ENCODE data around the gene FEN1.

The FEN1 gene

DNA sequence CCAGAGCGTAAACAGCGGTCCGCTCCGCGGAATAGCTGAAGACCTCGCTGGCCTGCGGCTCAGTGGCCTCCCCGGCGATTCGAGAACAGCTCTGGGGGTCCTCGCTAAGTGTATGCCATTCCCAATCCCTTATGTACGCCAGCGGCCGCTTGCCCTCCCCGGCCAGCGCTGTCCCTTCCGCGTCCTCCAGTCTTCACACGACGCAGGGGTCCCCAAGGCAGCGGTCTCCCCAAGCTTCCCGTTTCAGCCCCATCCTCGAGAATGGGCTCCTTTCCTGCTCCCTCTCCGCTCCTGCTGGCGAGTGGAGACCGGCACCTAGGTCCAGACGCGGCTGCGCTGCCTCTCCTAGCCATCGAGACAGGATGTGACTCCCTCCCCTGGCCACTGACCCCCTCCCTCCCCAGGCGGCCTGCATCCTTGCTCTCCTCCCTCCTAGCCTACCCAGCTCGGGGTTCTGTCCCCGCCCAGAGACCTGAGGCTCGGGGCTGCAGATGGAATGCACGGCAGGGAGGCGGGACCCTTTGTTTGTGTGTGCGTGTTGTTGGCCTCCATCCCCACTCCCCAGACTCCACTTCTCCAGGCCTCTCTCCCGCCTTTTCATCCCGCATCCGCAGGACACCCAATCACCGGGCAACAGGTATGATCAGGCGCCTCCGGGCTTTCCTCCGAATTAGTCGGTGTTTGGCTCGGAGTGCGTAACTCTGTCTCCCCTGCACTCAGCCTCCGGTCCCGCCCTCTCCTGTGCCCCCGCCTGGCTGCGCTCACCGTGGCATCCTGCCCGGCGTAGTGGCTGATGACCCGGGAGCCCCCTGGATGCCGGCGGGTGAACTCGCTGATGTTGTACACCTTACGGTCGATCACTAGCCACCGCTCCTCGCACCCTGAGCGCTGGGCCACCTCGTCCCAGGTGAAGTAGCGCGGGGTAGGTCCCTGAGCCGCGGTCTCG is 23.4 kb downstream of the FEN1 start:
- DNase-seq, result peak in 43 of 56 donors; percentile 33 to 81 (median 66)

DNA sequence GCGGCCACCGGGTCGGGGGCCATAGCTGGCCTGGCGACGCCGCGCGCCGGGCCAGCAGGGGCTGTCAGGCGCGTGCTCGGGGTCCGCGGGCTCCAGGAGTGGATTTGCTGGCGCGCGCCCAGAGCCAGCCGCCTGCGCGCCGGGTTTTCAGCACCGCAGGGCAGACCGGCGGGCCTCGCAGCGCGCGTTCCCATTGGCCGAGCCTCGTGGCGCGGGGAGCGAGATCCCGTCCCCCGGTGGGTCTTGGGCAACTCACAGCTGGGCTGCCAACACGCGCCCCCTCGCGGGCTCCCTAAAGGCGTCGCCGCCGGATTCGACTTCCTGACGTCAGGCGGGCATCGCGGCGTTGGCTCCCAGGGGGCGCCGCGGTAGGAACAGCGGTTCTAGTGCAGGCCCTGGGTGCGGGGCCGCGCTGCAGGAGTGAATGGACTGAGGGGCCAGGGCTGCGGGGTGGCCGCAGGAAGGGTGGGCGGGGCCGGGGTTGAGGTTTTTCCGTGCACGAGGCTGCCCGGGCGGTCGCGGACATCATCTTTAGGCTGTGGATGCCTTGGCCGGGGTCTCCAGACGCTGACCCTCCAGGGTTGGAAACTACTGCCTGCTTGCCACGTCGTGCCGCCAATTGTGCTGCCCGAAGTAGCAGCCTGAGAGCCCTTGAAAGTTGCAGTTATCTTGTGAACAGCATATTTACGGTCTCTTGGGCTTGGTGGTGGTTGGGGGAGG is 24.2 kb downstream of the FEN1 start, which contains the start of gene FADS1:
FADS1 (minus strand) TSS at position 268 of the 720 bp plus-strand sequence; CDS start at position 194, 74 bp downstream.
- DNase-seq, result peak in 55 of 56 donors; percentile 44 to 97 (median 88)

DNA sequence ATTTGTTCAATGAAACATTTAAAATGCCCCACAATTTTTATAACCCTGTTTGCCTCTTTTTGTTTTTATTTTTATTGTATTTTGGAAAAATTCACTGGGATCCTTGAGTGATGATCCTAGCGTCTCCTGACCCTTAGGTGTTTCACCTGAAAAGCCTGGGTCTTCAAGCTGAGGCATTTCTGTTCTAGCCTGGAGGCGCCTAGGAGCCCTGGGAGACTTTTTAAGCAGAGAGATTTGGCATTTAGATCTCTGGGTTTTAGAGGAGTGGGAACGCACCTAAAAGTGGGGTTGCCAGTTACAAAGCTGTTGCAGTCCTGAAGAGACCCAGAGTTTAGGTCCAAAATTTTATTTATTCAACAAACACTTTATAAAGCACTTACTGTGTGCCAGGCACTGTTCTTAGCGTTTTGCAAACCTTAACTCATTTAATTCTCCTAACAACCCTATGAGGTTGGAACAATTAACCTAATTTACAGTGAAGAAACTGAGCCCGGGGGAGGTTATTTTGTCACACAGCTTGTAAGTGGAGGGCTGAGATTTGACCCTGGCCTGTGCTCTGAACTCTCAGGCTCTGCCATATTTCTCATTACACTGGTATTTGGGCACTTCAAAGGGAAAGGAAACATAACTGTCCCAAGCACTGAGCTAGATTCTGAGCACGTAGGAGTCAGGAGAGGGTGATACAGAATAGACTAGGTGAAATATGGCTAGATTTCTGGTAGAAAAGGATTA is 24.9 kb downstream of the FEN1 start:
- no peak for DNase-seq

DNA sequence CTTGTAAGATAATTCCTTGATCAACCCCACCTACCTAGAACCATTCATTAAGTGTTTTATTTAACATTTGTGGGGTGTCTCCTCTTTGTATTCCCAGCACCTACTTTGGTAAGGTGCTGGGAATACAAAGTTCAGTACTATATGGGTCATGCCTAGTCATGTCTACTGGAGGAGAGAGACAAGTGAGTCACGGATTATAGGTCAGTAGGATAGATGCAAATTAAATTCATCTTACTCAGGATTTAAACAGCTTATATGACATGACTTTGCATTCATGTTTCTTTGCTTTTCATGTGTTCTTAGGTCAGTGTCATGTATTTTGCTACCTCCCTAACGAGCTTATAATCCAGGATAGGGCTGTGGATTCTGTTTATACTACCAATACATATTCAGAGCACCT is 27.5 kb downstream of the FEN1 start:
- DNase-seq, result no peak

DNA sequence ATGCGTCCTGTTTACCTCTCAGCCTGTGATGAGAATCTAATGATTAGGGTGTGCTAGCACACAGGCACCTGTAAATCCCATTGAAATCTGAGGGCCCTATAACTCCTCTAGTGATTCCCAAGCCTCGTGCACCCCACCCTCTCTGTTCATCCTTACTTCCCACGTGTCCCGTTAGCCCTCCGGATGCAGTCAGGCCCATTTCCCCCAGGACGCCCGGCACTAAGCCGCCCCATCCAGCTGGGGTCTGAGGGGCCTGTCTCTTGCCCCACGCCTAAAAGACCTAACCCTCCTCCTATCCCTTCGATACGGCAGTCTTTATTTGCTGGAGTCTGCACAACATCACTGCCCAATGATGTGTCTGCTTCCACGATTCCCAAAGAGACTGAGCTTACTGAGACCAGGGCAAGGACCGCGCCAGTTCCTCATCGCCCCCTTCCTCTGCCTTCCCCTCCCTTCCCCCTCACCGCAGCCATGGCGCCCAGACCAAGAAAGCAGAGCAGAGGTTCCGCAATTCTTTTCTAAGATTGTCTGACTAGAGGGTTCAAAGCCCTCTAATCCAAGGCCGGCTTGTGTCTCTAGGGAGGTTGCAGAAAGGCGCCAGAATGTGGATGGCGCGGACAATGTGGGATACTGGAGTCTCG is 34.3 kb downstream of the FEN1 start:
- DNase-seq, result peak in 11 of 56 donors; percentile 35 to 72 (median 52)

DNA sequence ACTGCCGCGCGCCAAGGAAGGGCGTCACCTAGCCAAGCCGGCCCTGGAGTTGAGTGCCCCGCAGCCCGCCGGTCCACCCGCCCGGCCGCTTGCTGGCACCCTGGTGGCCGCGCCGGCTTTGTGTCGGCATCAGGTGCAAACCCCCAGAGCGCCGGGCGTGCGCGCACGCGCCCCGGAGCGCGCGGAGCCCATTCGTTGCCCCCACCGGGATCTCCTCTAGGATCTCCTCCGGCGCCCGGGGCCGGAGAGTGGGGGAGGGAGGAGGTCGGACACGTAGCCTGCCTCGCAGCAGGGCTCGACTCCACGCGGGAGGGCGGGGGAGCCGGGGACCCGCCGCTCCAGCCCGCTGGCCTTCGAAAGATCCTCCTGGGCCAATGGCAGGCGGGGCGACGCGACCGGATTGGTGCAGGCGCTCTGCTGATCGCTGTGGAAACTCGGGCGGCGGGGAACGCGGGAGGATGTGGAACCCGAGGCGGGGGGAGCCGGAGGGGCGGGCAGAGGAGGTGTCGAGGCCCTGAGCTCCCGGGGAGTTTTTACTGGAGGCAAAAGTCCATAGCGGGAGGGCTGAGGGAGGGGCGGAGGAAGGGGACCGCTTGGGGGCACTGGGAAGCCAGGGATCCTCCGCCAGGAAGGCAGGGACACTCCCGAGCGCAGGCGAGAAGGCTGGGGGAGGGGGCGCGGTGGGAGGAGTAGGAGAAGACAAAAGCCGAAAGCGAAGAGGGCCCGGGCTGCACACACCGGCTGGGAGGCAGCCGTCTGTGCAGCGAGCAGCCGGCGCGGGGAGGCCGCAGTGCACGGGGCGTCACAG is 35.1 kb downstream of the FEN1 start, which contains the start of gene FADS2:
FADS2 (plus strand) TSS at position 730 of the 808 bp plus-strand sequence. CDS start 91 bp downstream, outside the sequence.
- DNase-seq, result peak; percentile 50 to 98 (median 92)

DNA sequence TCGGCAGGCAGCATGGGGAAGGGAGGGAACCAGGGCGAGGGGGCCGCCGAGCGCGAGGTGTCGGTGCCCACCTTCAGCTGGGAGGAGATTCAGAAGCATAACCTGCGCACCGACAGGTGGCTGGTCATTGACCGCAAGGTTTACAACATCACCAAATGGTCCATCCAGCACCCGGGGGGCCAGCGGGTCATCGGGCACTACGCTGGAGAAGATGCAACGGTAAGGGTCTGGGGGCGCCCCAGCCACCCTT is 35.6 kb downstream of the FEN1 start:
- DNase-seq, result no peak

DNA sequence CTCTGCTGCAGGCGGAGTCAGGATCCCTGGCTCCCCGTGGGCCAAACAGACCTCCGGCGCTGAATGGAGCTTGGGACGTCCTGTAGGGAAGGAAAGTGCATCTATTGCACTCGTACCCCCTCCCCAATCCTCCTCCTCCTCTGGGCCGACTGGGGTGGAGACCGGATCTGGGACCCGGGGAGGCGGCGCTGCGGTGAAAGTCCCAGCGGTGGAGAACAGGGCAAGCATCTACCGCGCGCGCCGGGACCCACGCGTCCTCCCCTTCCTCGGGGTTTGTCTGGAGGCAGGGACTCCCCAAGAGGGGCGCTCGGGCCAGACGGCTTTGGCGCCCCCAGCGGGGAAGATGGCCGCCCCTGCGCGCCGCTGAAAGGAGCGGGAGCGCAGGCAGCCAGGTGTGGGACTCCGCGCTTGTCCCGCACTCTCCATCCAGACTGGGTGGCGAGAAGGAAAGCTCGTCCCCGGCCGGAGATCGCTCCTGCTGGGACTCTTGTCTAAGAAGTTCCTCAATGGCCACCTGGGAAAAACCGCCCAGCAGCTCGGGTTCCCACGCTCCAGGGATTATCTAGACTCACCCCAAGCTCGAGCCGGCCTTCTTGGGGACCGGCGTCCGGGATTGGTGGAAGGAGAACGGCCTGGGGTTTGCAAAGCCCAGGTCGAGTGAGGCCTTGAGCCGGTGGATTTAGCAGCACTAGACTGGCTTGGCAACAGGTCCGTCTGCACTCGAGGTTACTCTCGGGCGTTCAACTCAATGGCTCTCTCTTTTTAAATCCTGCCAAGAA is 36.1 kb downstream of the FEN1 start:
- DNase-seq, result peak in 31 of 56 donors; percentile 14 to 66 (median 42)

DNA sequence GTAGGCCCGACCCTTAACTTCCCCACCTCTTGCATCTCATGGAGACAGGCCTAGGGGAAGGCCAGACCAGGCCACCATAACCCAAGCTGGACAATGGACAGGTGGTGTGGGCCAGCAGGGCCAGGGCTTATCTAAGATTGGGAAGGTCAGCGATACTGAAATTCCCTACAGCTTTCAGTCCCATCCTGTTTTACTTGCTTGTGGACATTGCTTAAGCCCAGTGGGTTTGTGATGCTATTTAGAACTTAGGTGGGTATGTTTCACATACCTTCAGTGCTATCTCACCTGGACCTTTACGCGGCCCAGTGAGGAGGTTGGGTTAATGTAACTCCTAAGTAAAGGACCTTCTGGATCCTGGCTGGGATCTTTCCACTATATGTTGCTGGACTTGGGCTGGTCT is 37.1 kb downstream of the FEN1 start:
- DNase-seq, result no peak

DNA sequence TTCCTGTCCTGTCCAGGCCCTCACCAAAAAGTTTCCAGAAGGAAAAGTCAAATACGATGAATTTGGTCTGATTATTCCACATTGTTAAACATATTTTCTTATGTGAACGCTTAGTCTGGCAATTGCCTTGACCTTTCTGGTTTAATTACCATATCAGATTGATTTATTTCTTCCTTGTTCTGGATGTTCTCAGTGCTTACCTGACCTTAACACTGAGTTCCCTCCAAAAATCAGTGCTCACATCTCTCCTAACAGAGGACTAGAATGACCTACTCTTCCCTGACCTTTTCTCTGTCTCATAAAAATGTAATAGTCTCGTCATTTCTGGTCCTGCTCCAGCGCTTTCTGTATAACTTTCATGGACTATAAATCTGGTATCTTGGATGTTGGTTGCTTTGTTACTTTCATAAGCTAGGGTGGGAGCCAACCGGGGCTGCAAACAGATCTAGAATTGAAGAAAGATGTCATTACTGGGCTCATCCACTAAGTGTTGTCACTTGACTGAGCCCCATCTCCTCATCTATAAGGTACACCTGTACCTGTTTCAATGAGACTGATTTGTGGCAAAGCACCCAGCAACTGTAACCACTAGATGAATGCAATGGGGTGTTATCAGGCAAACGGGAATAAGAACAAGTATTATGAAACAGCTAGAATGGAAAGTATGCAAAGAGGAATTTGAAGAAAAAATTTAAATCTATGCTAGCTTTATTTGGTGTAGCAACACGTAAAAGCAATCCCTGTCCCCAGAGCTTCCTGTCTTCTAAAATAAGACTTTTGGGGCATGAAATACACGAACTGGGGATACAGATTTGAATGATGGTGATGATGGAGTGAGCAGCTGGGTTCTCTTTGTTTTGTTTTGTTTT is 37.8 kb downstream of the FEN1 start:
- peak in 1 of 56 donors; percentile 2 for DNase-seq

DNA sequence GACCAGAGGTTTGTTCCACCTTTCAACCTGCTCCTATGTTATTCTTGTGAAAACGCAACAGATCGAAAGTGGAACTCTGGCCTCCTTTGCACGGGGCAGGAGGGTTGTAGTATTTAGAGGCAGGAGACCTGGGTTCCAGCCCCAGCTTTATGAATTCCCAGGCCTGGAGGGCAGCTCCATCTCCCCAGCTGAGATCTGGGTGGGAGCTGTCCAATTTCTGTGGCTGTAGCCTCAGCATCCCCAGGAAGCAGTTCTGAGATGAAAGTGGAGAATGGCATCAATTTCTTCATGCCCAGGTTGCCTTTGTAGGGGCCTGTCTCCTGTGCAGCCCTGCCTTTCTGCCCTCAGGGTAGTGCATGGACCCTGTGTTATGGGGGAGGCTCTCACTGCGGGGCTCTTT is 39.5 kb downstream of the FEN1 start:
- DNase-seq, result no peak

DNA sequence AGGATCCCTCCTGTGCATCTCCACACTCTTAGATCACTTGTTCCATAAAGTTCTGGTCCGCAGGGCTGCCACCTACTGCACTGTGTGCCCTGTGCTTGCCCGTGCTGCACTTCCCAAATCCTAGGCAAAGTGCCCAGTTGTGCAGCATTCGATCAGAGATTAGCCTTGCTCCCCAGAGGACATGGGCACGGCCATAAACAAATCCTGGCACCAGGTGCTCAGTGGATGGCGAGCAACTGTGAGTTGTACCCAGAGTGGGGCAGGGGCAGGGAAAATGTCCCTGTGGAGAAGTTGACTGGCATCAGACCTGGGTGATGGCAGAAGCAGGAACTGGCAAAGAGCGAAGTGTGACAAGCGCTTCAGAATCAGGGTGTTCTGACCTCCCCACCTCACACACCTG is 40.0 kb downstream of the FEN1 start:
- no peak for DNase-seq

DNA sequence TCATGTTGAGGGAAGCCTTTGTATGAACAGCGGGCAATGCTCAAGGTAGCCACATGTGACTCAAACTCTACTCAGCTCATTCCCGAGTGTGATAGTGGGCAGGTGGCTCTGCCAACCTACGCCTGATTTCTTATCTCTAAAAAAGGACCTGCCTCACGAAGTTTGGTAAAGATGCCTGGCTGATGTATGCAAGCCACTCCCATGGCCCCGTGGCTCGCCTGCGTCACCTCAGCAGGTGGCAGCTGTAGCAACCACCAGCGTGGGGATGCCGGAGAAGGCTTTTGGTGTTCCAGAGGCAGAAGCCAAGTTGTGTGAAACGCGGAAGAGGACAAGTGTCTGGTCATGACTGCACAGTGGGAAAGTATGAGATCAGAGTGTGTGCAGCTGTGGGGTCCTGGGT is 40.8 kb downstream of the FEN1 start:
- DNase-seq, result peak in 5 of 56 donors; percentile 7 to 28 (median 18)

DNA sequence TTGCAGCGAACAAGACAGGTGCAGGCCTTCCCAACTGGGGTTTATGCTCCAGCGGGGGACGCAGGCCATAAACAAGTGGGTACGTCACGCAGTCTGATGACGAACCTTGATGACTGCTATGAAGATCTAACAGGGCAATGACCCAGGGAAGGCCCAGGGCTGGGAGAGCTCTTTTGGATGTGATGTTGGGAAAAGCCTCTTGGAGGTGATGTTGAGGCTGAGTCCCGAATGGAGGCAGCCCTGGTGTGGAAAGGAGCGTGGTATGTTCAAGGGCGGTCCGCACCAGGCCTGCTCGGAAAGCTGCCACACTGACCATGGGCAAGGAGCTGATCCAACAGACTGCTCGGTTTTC is 41.2 kb downstream of the FEN1 start:
- DNase-seq, result no peak

DNA sequence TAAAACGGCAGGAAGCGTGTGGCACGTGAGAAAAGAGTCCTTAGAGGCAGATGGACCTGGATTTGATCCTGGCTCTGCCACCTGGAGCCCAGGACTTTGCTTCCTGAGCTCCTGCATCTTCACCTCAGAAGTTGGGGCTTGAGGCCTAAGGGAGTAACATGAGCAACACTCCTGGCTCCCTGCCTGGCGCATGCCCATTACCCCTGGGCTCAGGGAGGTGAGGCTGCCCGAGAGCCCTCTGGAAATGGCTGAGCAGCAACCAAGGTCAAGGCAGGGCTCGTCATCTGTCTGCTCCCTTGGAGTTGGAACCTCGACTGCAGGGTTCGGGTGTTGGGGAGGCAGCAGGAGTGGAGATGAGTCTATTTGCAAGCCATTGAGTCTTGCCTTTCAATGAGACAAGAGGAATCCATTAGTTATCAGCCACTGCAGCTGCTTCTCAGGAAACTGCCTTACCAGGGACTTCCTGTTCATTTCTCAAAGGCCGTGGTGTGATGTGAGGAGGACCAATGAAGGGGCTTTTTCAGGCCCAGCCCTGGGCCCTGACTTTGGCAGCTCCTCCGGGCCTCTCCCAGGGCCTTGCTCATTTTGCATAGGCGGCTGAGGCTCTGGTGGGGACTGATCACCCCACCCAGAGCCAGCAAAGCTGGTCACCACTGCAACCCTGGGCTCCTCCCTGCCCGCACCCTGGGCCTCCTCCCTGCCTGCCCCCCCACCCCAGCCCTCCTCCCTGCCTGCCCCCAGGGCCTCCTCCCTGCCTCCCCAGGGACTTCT is 41.8 kb downstream of the FEN1 start:
- DNase-seq, result peak in 29 of 56 donors; percentile 12 to 58 (median 41)

DNA sequence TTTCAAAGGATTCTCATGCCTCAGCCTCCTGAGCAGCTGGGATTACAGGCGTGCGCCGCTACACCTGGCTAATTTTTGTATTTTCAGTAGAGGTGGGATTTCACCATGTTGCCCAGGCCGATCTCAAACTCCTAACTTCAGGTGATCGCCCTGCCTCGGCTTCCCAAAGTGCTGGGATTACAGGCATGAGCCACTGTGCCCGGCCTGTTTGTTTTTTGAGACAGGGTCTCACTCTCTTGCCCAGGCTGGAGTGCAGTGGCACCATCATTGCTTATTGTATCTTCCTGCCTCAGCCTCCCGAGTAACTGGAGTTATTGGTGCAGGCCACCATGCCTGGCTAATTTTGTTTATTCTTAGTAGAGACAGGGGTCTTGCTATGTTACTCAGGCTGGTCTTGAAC is 43.5 kb downstream of the FEN1 start:
- no peak for DNase-seq

DNA sequence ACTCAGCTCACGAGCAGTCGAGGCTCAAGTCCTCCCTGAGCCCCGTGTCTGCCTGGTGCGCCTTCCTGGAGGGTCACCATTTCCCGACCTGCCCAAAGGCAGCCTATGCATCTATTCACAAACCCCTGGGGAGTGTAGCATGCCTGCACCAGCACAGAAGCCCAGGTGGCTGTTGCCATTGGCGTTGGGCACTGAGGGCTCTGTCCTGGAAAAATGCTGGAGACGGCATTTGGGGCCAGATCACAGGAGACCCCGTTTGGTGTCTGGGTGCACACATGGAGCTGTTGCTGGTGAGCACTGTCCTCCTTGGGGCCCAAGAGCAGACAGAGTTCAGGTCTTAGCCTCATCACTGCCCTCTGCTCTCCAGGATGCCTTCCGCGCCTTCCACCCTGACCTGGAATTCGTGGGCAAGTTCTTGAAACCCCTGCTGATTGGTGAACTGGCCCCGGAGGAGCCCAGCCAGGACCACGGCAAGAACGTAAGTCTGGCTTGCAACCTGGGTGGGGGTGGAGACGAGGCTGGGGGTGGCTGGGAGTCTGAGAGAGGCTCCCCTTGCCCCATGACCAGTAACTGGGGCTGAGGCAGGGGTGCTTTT is 44.8 kb downstream of the FEN1 start:
- no peak for DNase-seq
